GM21529 (cell line): Measurements from ENCODE around the gene MPP4.
"Not testable (repeated sequence)": the region's sequence is repeated elsewhere in the genome, so short reads cannot be mapped to it uniquely, and the experiment has no call there.

Experiments used
- ATAC-seq: cut with Tn5 transposase; IDR thresholded peaks from one replicate; pipeline ENCODE4 v1.9.1; 2021; ENCODE audit not compliant: unreplicated experiment

MPP4 gene

GRCh38 chr2:201673546-201673945 is 24.9 kb downstream of the MPP4 start:
- ATAC-seq, result no peak

GRCh38 chr2:201671205-201671604 is 27.2 kb downstream of the MPP4 start:
- not testable (repeated sequence) for ATAC-seq

DNA sequence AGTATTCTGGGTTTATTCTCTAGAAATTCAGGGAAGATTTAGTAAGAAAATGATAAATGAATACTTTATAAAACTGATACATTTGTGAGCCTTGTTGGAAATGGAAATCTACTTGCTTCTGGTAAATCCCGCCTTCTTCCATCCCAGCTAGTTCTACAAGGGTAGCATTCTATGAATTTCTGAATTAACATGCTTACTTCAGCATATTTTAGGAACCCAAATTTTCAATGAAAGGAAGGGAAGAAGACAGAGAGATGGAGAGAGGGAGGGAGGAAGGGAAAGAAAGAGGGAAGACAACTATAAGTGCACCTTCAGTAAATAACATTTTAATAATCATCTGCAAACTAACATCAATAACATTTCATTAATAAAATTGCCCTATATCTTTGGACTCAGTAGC is 28.6 kb downstream of the MPP4 start:
- ATAC-seq, result no peak

DNA sequence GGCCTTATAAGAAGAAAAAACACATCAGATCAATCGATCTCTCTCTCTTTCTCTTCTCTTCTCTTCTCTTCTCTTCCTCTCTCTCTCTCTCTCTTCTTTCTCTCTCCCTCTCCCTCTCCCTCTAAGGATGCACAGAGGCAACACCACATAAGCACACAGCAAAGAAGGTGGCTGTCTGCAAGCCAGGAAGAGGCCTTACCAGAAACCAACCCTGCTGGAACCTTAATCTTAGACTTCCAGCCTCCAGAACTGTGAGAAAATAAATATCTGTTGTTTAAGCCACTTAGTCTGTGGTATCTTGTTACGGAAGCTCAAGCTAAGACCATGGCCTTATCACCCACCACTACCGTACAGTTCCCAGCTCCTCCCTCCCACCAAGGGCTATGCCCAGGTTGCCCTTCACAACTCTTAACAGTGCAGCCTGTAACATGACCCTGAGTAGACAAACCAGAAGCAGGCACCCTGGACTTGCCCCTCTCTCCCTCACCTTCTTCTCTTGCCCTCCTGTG is 30.0 kb downstream of the MPP4 start:
- no peak for ATAC-seq

DNA sequence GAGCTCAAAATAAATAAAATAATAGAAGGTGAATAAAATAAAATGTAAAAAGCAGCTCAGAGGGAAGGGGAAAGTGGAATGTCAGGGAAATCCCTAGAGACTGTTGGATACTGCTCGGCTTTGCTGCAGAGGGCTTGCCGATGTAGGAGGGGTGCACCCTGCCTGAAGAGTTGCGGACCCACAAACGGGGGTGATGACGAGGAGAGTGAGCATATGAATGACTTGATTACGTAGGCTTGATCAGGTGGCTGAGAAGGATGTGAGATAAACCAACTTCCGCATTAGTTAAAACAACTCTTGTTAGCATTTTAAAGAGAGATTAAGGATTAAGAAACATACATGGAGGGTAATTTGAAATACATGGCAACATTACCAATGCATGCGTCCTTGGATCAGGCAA is 34.1 kb downstream of the MPP4 start:
- no peak for ATAC-seq

GRCh38 chr2:201661366-201661765 is 37.1 kb downstream of the MPP4 start:
- no peak for ATAC-seq

- no peak for ATAC-seq
These were observed 38.0 kb downstream of the MPP4 start for GRCh38 chr2:201660293-201660895.

DNA sequence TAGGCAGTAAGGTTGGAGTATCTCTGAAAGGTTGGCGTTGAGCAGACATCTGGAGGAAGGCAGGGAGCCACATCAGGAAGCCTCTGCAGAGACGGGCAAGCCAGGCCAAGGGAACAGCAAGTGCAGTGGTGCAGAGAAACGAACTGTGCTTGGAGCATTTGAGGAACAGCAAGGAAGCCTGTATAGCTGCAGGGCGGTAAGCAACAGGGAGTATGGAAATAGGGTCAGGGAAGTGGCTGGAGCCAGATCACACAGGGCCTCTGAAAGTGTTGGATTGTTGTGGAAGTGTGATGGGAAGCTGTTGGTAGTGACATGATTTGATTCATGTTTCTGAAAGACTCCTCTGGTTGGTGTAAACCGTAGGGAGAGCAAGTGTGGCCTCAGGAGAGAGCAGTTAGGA is 41.7 kb downstream of the MPP4 start:
- ATAC-seq, result no peak

- no peak for ATAC-seq
These were observed 42.3 kb downstream of the MPP4 start for GRCh38 chr2:201656102-201656501.

DNA sequence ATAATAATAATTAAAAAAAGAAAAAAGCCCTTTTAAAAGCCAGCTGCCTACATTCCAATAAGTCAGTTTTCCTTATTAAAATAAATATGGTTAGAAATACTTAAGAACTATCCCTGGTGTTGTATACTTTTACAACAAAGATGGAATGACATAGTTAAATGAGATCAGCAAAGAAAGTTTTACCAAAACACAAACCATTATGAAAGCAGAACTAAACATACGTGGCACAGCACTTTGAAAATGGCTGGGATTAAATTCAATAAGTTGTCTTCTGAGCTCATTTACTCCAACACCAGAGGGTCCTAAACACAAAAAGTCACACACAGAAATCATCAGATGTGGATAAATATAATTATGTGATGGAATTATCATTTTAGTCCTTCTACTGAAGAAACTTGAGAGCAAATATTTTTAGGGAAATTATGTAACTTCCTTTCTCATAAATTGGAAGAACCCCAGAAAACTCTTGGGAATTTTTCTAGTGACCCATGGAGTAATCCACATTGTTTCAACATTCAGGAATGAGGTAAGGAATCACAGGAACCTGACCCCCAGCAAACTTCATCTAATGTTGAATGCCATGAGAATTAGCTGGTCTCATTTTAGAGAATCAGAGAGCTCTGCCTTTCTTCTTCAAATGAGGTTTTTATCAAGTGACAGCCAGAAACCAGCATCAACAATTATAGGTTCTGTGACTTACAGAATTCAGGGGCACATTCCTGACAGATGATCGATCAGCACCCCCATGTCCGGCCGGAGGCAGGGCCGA is 43.6 kb downstream of the MPP4 start:
- ATAC-seq, result no peak

GRCh38 chr2:201653221-201653620 is 45.2 kb downstream of the MPP4 start:
- no peak for ATAC-seq

DNA sequence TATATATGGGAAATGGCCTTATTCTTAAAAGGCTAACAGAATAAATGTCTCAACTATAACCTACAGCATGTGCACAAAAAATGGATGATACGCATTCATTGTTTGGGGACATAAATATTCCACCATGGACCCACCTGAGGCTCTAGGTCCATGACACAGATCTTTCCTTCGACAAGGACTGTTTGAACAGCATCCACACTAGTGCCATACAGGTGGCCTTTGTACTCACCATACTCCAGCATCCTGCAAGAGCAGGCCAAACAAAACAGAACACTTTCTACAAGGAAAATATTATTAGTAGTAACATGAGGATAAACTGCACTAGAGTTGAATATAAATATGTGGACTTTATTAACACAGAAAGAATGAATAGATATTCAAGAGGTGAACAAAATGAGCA is 49.0 kb downstream of the MPP4 start:
- no peak for ATAC-seq

DNA sequence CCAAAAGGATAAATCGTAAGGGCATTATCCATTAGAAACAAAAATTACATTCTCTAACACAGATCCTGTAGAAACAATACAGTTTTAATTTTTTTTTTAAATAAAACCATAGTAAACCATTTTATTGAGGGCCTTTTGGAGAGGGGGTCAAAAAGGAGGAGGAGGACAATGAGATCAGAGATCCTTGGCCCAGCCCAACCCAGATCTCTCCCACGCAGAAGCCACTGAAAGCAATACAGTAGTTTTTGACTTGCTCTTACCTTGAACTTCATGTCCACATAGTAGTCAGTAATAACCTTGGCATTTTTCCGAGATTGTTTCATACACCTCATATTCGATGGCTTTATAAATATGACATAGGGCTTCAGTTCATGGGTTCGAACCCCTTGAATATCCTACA is 51.0 kb downstream of the MPP4 start:
- ATAC-seq, result no peak

DNA sequence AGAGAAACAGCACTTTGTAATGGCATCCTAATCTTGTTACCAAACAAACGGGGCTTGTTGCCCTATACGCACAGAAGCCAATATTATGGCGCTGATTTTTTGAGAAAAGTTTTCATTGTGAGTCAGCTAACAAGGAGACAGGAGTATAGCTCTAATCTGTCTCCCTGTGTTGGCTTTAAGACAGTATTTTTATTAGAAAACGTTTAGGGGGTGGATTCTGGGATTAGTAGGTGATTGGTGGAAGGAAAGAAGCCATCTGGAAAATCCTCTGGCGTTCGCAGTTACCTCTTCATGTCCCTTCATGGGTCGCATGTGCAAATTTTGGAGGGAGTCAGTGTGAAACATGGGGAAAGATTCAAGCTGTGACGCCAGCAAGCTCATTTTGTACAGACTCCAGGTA is 54.4 kb downstream of the MPP4 start:
- ATAC-seq, result no peak

DNA sequence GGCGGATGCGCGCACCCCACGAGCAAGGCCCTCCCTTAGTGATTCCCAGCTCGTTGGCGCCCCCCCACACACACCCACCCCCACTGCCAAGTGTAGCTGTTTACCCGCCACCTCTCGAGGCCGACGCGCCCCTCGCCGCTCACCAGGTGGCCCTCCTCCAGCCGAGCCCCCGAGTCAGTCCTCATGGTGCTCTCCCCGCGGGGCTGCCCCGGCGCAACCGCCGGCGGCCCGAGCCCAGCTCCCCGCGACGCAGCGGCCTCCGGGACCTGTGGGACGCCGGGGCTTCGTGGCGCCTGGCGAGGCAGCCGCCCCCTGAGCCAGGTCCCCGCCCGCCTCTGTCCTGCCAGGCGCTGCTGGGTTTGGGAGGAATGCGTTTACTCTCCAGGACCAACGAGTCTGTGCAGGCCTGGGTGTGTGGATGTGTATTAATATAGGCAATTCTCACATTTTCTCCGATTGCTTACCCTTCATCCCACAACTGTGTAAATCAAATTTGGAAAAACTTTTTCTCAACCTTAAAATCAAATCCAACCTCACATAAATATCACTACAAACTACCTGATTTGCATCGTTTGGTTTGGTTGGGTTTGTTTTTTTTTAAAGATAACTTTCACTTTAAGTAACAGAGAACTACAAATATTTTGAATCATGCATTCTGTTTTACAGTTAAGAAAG is 55.1 kb downstream of the MPP4 start, which contains the start of gene TMEM237:
Gene TMEM237 (minus strand): TSS at position 288 of the 675 bp plus-strand sequence. CDS start 103 bp downstream, at position 185.
- peak; percentile 46 for ATAC-seq

DNA sequence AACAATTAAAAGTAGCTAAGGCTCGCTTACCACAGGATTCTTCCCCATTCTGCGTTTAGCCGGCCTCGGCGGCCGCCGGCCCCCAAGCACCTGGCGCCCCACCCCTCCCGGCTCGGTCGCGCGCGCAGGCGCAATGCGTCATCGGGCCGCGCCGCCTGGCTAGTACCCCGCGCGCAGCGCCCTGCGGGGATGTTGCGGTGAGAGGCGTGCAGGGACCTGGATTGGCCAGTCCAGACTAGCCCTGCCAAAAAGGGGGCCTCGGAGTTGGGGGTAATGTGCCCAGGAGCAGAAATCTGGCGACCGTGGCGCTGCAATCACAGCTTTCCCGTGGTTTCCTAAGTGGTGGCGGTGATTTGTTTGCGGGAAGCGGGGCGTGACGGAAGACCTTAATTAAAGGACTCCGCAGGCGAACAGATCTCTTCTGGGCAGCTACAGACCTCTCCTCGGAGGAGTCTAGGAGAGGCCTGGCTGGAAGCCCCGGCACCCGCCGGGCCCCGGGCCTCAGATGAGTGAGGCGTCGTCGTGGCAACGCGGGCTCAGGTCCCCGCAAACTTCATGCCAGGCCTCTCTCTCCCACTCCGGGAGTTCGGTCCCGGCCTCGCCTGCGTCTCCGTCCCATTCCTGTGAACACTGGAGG is 55.7 kb downstream of the MPP4 start:
- peak; percentile 78 for ATAC-seq

DNA sequence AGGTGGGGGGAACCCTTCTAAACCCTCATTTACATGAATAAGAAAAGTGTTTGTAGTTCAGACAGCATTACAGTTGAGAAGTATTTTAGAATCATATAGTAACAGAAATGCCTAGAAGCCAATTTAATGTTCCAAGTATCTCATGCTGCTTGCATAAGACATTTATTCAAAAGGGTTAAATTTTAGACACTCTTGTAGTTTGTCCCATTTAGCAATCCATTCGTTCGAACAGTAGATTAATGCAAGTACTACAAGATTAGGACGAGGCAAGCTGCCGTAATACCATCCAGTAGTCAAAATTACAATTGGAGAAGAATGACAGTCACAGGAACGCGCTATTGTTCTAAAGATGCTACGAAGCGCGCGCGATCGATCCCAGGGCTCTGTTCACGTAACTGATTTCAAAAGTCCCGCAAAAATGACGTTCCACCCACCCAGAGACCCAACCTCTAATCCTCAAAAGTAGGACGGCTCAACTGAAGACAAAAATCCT is 56.3 kb downstream of the MPP4 start:
- ATAC-seq, result peak; percentile 50

- no peak for ATAC-seq
These were observed 59.2 kb downstream of the MPP4 start for GRCh38 chr2:201639205-201639604.

- no peak for ATAC-seq
These were observed 60.1 kb downstream of the MPP4 start for GRCh38 chr2:201638326-201638725.

GRCh38 chr2:201633661-201634249 is 64.7 kb downstream of the MPP4 start:
- no peak for ATAC-seq

DNA sequence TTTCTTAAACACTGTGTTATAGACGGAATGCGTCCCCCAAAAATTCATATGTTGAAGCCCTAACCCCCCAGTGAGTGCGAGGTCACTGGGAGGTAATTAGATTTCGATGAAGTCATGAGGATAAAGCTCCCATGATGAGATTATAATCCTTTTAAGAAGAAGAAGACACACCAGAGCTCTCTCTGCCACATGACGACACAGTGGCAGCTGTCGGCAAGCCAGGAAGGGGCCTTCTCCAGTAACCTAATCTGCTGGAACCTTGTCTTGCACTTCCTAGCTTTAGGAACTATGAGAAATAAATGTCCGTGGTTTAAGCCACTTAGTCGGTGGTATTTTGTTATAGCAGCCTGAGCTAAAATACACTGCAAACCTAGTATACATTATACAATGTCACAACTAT is 67.4 kb downstream of the MPP4 start:
- no peak for ATAC-seq
